GM21360 (cell line): ENCODE data around the gene NKIRAS2.

Experiments
- ATAC-seq: cut with Tn5 transposase; IDR thresholded peaks from one replicate; pipeline ENCODE4 v1.9.1; 2021; ENCODE audit warnings: mild to moderate bottlenecking, moderate library complexity; ENCODE audit not compliant: unreplicated experiment

The NKIRAS2 gene

GRCh38 chr17:42053731-42054500 lies 34.0 kb downstream of the NKIRAS2 start:
- no peak for ATAC-seq

- no peak for ATAC-seq
Observed at GRCh38 chr17:42055027-42055426, 35.1 kb downstream of the NKIRAS2 start.

- no peak for ATAC-seq
Observed at GRCh38 chr17:42055496-42055895, 35.6 kb downstream of the NKIRAS2 start.

- ATAC-seq: no peak
Observed at GRCh38 chr17:42056635-42057034, 36.7 kb downstream of the NKIRAS2 start.

GRCh38 chr17:42058063-42058462 lies 38.2 kb downstream of the NKIRAS2 start:
- ATAC-seq: no peak

- ATAC-seq: no peak
Observed at GRCh38 chr17:42059815-42060214, 39.9 kb downstream of the NKIRAS2 start.

GRCh38 chr17:42060231-42060630 lies 40.3 kb downstream of the NKIRAS2 start:
- ATAC-seq: no peak

GRCh38 chr17:42061646-42062487 lies 42.0 kb downstream of the NKIRAS2 start:
- no peak for ATAC-seq

- ATAC-seq: no peak
Observed at GRCh38 chr17:42062681-42063080, 42.8 kb downstream of the NKIRAS2 start.

GRCh38 chr17:42065201-42065600 lies 45.3 kb downstream of the NKIRAS2 start:
- ATAC-seq: no peak

- ATAC-seq: no peak
Observed at GRCh38 chr17:42067371-42068091, 47.6 kb downstream of the NKIRAS2 start.

GRCh38 chr17:42068979-42069378 lies 49.1 kb downstream of the NKIRAS2 start:
- ATAC-seq: no peak

- no peak for ATAC-seq
Observed at GRCh38 chr17:42071810-42072209, 51.9 kb downstream of the NKIRAS2 start.

GRCh38 chr17:42072323-42073187 lies 52.7 kb downstream of the NKIRAS2 start:
- no peak for ATAC-seq
